OCI-LY7 (cell line): ENCODE results near the gene METTL27. TPM values are rescaled to one million over a fixed set of nuclear protein-coding genes. Genes with fewer than 3 reads are reported as not detected.

Source experiments
- BruUV-seq: library from RNA; stranded (reverse); fragments of 400-500 nt; replicated peaks from 2 replicates; lab custom pipeline; 2021; lab: Mats Ljungman, UMichigan
- CTCF ChIA-PET: fragments of 300-600 bp; sonication (Branson Sonifier 250); formaldehyde crosslinking; loops from one replicate; lab custom pipeline; 2022; ENCODE audit warnings: antibody characterized with exemption; ENCODE audit not compliant: unreplicated experiment; lab: Charles Lee
- POLR2A ChIA-PET: fragments of 300-600 bp; sonication (Branson Sonifier 250); formaldehyde crosslinking; loops from one replicate; lab custom pipeline; 2022; ENCODE audit warnings: antibody characterized with exemption; lab: Charles Lee
- DNase-seq: peaks from one replicate; pipeline ENCODE4 v3.0.0-alpha.2; 2015; ENCODE audit warnings: low spot score
- H2AFZ ChIP-seq: fragments of 200-600 bp; sonication (generic), shearing (Covaris generic); 2 replicates; pipeline ENCODE4 v1.6.1; 2014; ENCODE audit warnings: mild to moderate bottlenecking, antibody characterized with exemption, low read length, moderate library complexity
- H3K27ac ChIP-seq: fragments of 200-600 bp; sonication (generic); 2 replicates; pipeline ENCODE4 v1.5.1; 2014; ENCODE audit warnings: mixed run types, low read depth, mild to moderate bottlenecking, moderate library complexity, low read length, inconsistent platforms; ENCODE audit not compliant: poor library complexity, severe bottlenecking
- H3K36me3 ChIP-seq: fragments of 200-600 bp; sonication (generic); 2 replicates; pipeline ENCODE4 v1.6.1; 2014; ENCODE audit warnings: mild to moderate bottlenecking, antibody characterized with exemption, low read length, moderate library complexity, mixed read lengths; ENCODE audit not compliant: insufficient read depth
- H3K4me1 ChIP-seq: fragments of 200-600 bp; sonication (generic); 2 replicates; pipeline ENCODE4 v1.5.1; 2014; ENCODE audit warnings: mild to moderate bottlenecking, low read length; ENCODE audit not compliant: insufficient read depth, poor library complexity, severe bottlenecking
- H3K4me2 ChIP-seq: fragments of 200-600 bp; sonication (generic); 2 replicates; pipeline ENCODE4 v1.6.1; 2014; ENCODE audit warnings: mild to moderate bottlenecking, low read length
- H3K4me3 ChIP-seq: fragments of 200-600 bp; sonication (generic); 2 replicates; pipeline ENCODE4 v1.5.1; 2014; ENCODE audit warnings: mild to moderate bottlenecking, low read depth, low read length; ENCODE audit not compliant: poor library complexity, severe bottlenecking
- H3K79me2 ChIP-seq: fragments of 200-600 bp; sonication (generic); 2 replicates; pipeline ENCODE4 v1.6.1; 2016; ENCODE audit warnings: low read depth, mild to moderate bottlenecking, low read length, moderate library complexity, mixed read lengths; ENCODE audit not compliant: insufficient read depth
- H3K9me2 ChIP-seq: fragments of 200-600 bp; sonication (generic); 2 replicates; pipeline ENCODE4 v1.6.1; 2016; ENCODE audit warnings: mild to moderate bottlenecking, low read length, mixed read lengths; ENCODE audit not compliant: insufficient read depth
- H3K9me3 ChIP-seq: fragments of 200-600 bp; sonication (generic); 2 replicates; pipeline ENCODE4 v1.6.1; 2014; ENCODE audit warnings: mild to moderate bottlenecking, mixed run types, low read length, mixed read lengths
- H4K20me1 ChIP-seq: fragments of 200-600 bp; sonication (generic); 2 replicates; pipeline ENCODE4 v1.6.1; 2014; ENCODE audit warnings: mild to moderate bottlenecking, antibody characterized with exemption, low read length, moderate library complexity, mixed read lengths; ENCODE audit not compliant: insufficient read depth
- CTCF ChIP-seq: fragments of 200-600 bp; sonication (generic); conservative IDR thresholded peaks from 2 replicates; pipeline ENCODE4 v1.5.1; 2014; ENCODE audit warnings: mild to moderate bottlenecking, antibody characterized with exemption, low read length, moderate library complexity, mixed read lengths
- EZH2phosphoT487 ChIP-seq: fragments of 200-600 bp; sonication (generic); IDR thresholded peaks from 2 replicates; pipeline ENCODE4 v1.6.1; 2018; ENCODE audit warnings: low read depth, borderline replicate concordance, mild to moderate bottlenecking, mixed run types, antibody characterized with exemption, low read length, moderate library complexity, mixed read lengths
- intact Hi-C: fragments of 100-400 bp; cut with micrococcal nuclease; formaldehyde crosslinking; loops from one replicate; pipeline ENCODE4 v1.10.0; 2022; ENCODE audit not compliant: unreplicated experiment
- total RNA-seq, 2 experiments: library from RNA; depleted of rRNA in 1 of 2; stranded (reverse); fragments of >200 nt in 1 of 2; shearing (Covaris generic) in 1 of 2; gene quantifications; 2 replicates each; pipeline ENCODE4 v1.2.3, GENCODE V29; 2014 to 2022

The METTL27 gene
- total RNA-seq, 2 experiments from 2014 or later: 0.92 to 2.1 TPM

DNA sequence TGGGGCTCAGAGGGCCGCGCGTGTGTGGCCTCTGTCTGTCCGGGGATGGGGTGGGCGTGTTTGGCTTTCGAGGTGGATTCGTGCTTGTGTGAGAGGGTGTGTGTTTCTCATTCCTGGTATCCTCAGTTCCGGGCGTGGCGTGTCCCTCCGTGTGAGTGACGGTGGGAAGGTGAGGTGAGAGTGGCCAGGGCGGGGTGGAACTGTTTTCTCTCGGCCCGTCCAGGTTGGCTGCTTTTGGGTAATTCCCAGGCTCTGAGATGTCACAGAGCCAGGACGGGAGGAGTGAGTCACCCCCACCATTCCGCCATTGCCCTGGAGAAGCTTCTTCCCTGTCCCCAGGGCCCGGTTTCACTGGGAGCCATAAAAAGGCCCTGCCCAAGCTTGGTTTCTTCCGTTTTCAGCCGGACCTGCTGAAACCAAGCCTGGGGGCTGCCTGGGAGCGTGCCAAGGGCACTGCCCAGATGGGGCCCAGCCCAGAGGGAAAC, 32.8 kb downstream of the METTL27 start:
- no peak overlapping the region for H3K4me2 ChIP-seq
- intact Hi-C loops: no loop called here

GRCh38 chr7:73802459-73802858, 39.9 kb downstream of the METTL27 start:
- Histone ChIP-seq H3K9me3 (no peaks in the 10 kb centered on the region), H3K9me2 (no peaks in the 10 kb centered on the region), H3K4me1 (no peaks in the 10 kb centered on the region), H3K4me2 (no peak overlapping the region), H2AFZ (no peak overlapping the region), H4K20me1 (no peaks in the 10 kb centered on the region), H3K4me3 (no peak overlapping the region), H3K79me2 (no peaks in the 10 kb centered on the region), H3K27ac (no peak overlapping the region), H3K36me3 (no peaks in the 10 kb centered on the region)
- TF ChIP-seq CTCF (no peak), EZH2phosphoT487 (no peak)
- POLR2A ChIA-PET: no interaction called here
- DNase-seq: no peak
- intact Hi-C loops: no loop called here
- no TSS peak for BruUV-seq
- CTCF ChIA-PET: no interaction called here

More for the DNA sequence above, 32.8 kb downstream of the METTL27 start:
- TF ChIP-seq CTCF (no peak), EZH2phosphoT487 (no peak)
- H3K4me3 ChIP-seq: no peak overlapping the region
- H3K79me2 ChIP-seq: no peaks in the 10 kb centered on the region
- ChIA-PET POLR2A (interaction anchor here (0.6 to 0.9 kb wide), 2 partner anchors 66 to 159 kb away, joined by 3 to 5 read pairs; no protein-coding TSS in a partner anchor), CTCF (no interaction called here)
- no peaks in the 10 kb centered on the region for H3K36me3 ChIP-seq
- no peak overlapping the region for H2AFZ ChIP-seq
- H3K27ac ChIP-seq: no peak overlapping the region
- no peaks in the 10 kb centered on the region for H3K9me2 ChIP-seq
- no peaks in the 10 kb centered on the region for H3K9me3 ChIP-seq
- H4K20me1 ChIP-seq: no peaks in the 10 kb centered on the region
- no peak for DNase-seq
- no peaks in the 10 kb centered on the region for H3K4me1 ChIP-seq
- BruUV-seq: no TSS peak

DNA sequence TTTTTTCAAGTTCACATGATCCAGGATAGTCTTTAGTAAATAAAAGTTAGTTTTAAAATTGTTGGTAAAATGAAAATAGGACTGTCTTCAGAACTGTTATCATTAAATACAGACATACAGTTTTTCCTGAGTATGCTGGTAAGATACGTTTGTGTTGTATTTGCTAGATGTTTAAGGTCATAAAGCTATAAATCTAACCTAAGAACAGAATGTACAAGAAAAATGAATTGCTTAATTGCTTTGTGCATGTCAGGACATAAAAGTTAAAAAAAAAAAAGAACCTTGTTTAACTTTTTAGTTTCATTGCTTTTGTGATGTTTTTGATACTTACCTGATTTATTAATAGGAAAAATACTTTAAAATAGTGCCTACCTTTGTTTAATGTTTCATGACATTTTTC, 40.7 kb downstream of the METTL27 start:
- no peaks in the 10 kb centered on the region for H3K79me2 ChIP-seq
- H4K20me1 ChIP-seq: no peaks in the 10 kb centered on the region
- DNase-seq: no peak
- ChIA-PET POLR2A (interaction anchor here (1.2 kb wide), 1 partner anchor 41 kb away, joined by 4 read pairs; the partner anchor contains the start of gene METTL27), CTCF (no interaction called here)
- no peaks in the 10 kb centered on the region for H3K9me3 ChIP-seq
- no peaks in the 10 kb centered on the region for H3K36me3 ChIP-seq
- H3K4me3 ChIP-seq: no peak overlapping the region
- no peak overlapping the region for H2AFZ ChIP-seq
- BruUV-seq: no TSS peak
- H3K4me2 ChIP-seq: no peak overlapping the region
- no peaks in the 10 kb centered on the region for H3K9me2 ChIP-seq
- no peaks in the 10 kb centered on the region for H3K4me1 ChIP-seq
- TF ChIP-seq CTCF (no peak), EZH2phosphoT487 (no peak)
- no peak overlapping the region for H3K27ac ChIP-seq
- intact Hi-C loops: no loop called here
